ENCODE data around the gene MTA2. TPM values are rescaled to one million over a fixed set of nuclear protein-coding genes. Genes with fewer than 3 reads are reported as not detected.
"Not testable (repeated sequence)": the region's sequence is repeated elsewhere in the genome, so short reads cannot be mapped to it uniquely, and the experiment has no call there.

Gene MTA2
- total RNA-seq, 4 donors from 2014 or later, result 47.9 to 74.7 (median 58.9) TPM

DNA sequence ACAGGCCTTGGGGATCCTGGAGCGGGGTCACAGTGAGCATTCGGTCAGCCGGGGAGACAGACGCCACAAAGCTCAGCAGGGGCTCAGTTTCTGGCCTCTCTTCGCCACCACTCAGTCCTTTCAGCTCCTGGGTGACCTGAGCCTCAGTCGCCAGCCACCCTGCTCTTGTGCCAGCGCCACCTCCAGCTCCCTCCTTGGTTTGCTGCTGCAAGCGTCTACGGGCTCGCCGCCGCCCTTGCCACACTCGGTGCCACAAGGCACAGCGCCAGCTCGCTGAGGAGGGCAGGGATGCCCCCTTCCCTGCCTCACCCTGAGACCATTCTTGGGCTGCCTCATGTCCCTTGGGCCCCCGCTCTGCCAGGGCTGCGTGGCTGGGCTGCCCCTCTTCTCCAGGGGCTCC, 26.5 kb downstream of the MTA2 start:
- TF ChIP-seq POLR2A (IDR thresholded peaks at IDR 0.05), result no peak
- H3K27ac ChIP-seq, result peak overlapping the region in 3 of 4 donors; percentile 81 to 93 (median 89)
- DNase-seq, result peak in 2 of 3 donors; percentile 61 to 69
- no peaks in the 10 kb centered on the region for H3K9me3 ChIP-seq
- H3K36me3 ChIP-seq, result peaks cover 0 to 48% (median 0%) of the 10 kb centered on the region in 3 donors
- H3K4me1 ChIP-seq, result peaks cover 0 to 27% (median 3%) of the 10 kb centered on the region in 4 donors
- no peaks in the 10 kb centered on the region for H3K27me3 ChIP-seq
- H3K4me3 ChIP-seq, result peak overlapping the region; percentile 61 to 83 (median 68)

DNA sequence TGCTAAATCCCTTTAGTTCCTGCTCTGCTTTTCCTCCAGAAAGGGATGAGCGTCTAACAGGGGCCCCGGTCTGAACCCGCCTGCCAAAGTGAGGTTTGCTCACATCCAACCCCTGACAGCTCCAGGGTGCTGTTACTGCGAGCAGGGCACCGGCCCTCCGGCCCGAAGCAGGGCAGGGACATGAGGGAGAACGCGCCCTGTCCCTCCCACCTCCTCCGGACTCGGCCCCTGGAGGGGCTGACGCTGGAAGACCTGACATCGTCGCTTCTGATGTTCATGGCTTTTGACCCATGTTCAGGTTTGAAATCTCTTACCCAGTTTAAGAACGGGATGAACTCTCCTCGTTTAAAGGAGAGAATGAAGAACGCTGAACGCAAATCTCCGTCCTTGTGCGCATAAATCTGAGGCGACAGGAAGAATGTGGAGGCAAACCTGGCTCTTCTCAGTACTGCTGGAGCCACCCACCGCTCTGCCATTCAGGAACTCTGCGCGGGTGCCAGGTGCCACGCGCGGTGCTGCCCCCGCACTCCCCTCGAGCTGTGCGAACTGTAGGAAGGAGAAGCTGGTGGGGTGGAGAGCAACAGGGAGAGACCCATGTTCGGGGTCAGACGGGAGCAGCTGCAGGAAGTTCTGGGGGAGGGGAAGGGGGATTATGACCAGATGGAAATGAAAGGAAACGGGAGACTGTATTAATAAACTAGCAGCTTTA, 27.1 kb downstream of the MTA2 start:
- H3K27me3 ChIP-seq, result no peaks in the 10 kb centered on the region
- H3K4me3 ChIP-seq, result peak overlapping the region; percentile 61 to 83 (median 68)
- peak overlapping the region; percentile 81 to 93 (median 88) for H3K27ac ChIP-seq
- no peaks in the 10 kb centered on the region for H3K9me3 ChIP-seq
- peaks cover 0 to 48% (median 0%) of the 10 kb centered on the region in 3 donors for H3K36me3 ChIP-seq
- TF ChIP-seq POLR2A (IDR thresholded peaks at IDR 0.05), result no peak
- TF ChIP-seq, protein P1, sequence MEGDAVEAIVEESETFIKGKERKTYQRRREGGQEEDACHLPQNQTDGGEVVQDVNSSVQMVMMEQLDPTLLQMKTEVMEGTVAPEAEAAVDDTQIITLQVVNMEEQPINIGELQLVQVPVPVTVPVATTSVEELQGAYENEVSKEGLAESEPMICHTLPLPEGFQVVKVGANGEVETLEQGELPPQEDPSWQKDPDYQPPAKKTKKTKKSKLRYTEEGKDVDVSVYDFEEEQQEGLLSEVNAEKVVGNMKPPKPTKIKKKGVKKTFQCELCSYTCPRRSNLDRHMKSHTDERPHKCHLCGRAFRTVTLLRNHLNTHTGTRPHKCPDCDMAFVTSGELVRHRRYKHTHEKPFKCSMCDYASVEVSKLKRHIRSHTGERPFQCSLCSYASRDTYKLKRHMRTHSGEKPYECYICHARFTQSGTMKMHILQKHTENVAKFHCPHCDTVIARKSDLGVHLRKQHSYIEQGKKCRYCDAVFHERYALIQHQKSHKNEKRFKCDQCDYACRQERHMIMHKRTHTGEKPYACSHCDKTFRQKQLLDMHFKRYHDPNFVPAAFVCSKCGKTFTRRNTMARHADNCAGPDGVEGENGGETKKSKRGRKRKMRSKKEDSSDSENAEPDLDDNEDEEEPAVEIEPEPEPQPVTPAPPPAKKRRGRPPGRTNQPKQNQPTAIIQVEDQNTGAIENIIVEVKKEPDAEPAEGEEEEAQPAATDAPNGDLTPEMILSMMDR (IDR thresholded peaks at IDR 0.05), result no peak
- DNase-seq, result peak; percentile 37 to 63 (median 61)
- H3K4me1 ChIP-seq, result peaks cover 0 to 27% (median 3%) of the 10 kb centered on the region in 4 donors

DNA sequence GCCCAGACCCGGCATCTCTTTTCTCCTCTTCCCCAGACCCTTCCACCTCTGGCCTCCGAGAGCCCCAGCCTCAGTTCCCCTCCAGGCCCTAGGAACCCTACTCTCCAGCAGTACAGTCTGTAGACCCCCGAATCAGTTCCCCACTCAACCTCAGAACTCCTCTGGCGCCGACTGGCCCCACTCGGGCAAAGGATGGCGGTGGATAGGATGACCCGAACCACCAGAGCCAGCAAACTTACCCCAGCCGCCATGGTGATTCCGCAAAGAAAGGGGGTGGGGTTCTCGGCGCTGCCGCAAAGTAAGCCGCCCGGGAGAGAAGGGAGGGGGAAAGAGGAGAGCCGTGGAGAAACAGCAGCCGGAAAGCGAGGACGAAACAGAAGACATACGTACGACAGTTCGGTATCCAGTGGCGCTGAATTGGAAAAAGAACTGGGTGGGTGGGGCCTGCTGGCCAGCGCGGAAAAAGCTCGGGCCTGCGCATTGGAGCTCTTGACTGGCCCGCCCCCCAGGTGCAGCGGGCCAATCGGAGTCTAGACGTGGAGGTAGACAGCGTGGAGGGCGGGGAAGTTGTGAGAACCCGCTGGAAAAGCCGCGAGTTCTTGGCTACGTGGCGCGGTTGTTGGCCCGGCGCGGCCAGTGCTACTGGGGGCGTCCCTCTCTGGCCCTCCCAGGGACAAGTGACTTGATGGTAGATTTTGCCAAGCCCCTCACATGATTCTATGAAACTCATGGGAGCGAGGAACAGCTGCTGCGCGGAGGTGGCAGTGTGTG, 27.9 kb downstream of the MTA2 start, which contains the start of gene EEF1G:
EEF1G (minus strand) TSS at position 300 of the 771 bp plus-strand sequence; CDS start at position 251, 49 bp downstream.
- peak; percentile 98 to 99 (median 98) for DNase-seq
- H3K4me1 ChIP-seq, result peaks cover 0 to 27% (median 3%) of the 10 kb centered on the region in 4 donors

DNA sequence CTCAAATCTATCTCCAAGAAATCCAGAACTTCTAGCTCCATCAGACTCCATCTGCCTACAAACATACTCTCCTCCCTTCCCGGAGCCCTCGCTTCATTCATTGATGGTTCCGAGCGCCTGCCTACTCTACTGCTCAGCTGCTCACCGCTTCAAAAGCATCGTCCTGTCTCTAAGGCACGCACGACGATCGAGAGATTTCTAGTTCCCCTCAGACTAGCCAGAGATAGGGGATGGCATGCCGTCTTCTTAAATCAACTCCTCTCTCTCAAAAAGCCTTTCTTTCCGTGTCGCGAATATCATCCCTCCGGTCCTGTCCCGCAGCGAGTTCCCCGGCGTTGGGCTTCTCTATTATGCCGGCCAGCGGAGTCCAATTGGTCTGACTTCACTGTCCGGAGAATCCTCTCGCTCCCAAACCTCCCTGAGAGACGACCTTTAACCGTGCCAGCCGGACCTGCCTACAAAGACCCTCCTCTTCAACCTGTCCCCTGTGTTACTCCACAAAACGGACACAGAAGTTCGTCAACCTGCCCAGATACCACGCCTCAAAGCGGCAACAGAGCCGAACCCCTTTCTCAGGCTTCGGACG, 28.6 kb downstream of the MTA2 start:
- H3K4me3 ChIP-seq, result peak overlapping the region; percentile 74 to 83 (median 79)
- peak overlapping the region; percentile 77 to 89 (median 80) for H3K27ac ChIP-seq
- no peak for TF ChIP-seq POLR2A (IDR thresholded peaks at IDR 0.05)
- TF ChIP-seq, protein P1 (IDR thresholded peaks at IDR 0.05), result no peak
- H3K4me1 ChIP-seq, result peaks cover 0 to 27% (median 3%) of the 10 kb centered on the region in 4 donors
- H3K36me3 ChIP-seq, result peaks cover 0 to 49% (median 0%) of the 10 kb centered on the region in 3 donors
- DNase-seq, result no peak
- H3K9me3 ChIP-seq, result no peaks in the 10 kb centered on the region
- no peaks in the 10 kb centered on the region for H3K27me3 ChIP-seq

More for the DNA sequence above, 27.9 kb downstream of the MTA2 start, which contains the start of gene EEF1G:
- TF ChIP-seq POLR2A (IDR thresholded peaks at IDR 0.05), result peak; percentile 79 to 87
- TF ChIP-seq, protein P1 (IDR thresholded peaks at IDR 0.05), result peak in 1 of 6 experiments; percentile 6
- Histone ChIP-seq H3K4me3 (peak within 1 kb of the TSS; percentile 74 to 83 (median 79)), H3K27me3 (no peaks in the 10 kb centered on the region), H3K36me3 (peaks cover 0 to 49% (median 0%) of the 10 kb centered on the region in 3 donors), H3K27ac (peak within 1 kb of the TSS; percentile 82 to 93 (median 88)), H3K9me3 (no peaks in the 10 kb centered on the region)

DNA sequence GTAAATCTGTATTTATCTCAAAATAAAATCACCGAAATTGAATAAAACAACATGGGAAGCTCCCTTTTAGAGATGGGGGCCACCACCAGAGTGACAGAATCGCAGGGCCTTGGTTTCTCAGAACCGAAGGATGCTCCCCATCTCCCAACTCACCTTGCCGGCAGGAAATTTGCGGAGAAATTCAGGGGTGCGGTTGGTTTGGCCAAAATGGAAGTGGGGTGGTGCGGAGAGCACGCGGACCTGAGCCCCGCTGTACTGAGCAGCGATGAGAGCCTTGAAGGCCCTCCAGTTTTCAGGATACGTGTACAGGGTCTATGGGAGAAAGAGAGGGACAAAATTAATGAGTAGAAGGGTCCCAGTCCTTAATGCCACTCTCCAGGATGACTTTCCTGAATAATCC, 29.2 kb downstream of the MTA2 start:
- Histone ChIP-seq H3K27me3 (no peaks in the 10 kb centered on the region), H3K36me3 (peaks cover 0 to 53% (median 0%) of the 10 kb centered on the region in 3 donors), H3K4me1 (peaks cover 0 to 27% (median 3%) of the 10 kb centered on the region in 4 donors), H3K27ac (peak overlapping the region in 3 of 4 donors; percentile 78 to 89 (median 82)), H3K9me3 (no peaks in the 10 kb centered on the region), H3K4me3 (peak overlapping the region; percentile 74 to 83 (median 79))
- DNase-seq, result peak in 1 of 3 donors; percentile 8
- TF ChIP-seq, protein P1 (IDR thresholded peaks at IDR 0.05), result no peak
- no peak for TF ChIP-seq POLR2A (IDR thresholded peaks at IDR 0.05)

DNA sequence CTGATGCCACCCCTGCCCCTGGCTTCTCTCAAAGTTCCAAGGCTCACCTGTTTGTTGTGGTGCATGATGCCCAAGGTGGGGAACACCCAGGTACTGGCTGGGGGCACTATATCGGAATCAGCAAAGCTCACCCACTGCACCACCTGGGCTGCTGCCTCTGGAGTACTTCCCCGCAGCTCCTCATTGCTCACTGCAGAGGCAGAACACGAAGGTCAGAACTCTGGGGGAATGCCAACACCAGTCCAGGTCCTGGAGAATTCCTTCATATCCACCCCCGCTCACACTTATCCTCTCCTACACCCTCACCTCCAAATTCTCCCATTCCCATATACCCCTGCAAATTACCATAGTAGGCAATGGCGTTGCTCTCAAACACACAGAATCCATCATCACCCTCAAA, 30.2 kb downstream of the MTA2 start:
- H3K4me3 ChIP-seq, H3K27me3 ChIP-seq, H3K27ac ChIP-seq, H3K9me3 ChIP-seq: not testable (repeated sequence)
- DNase-seq, result peak in 1 of 3 donors; percentile 11
- H3K36me3 ChIP-seq, result peaks cover 0 to 62% (median 0%) of the 10 kb centered on the region in 3 donors
- H3K4me1 ChIP-seq, result peaks cover 0 to 27% (median 3%) of the 10 kb centered on the region in 4 donors

DNA sequence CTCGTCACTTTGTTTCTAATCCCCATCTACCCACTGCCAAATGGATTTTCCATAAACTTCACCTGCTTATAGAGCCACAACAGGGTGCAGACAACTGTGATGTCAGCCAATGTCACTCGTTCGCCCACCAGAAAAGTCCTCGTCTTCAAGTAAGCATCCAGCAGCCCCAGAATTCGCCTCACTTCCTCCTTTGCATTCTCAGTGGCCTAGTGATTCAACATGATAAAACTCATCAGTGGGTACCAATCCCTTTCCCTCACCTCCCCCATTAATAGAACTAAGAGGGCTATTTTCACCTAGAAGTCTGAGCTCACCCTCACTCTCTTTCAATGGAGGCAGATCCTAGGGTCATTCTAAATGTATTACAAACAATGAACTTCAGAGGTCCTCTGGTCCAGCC, 30.8 kb downstream of the MTA2 start:
- Histone ChIP-seq H3K36me3 (peaks cover 0 to 62% (median 0%) of the 10 kb centered on the region in 3 donors), H3K4me1 (peaks cover 0 to 24% (median 3%) of the 10 kb centered on the region in 4 donors)
- not testable (repeated sequence) for H3K9me3 ChIP-seq, DNase-seq, H3K27me3 ChIP-seq, H3K27ac ChIP-seq, H3K4me3 ChIP-seq

Data from Peyer's patch (tissue), 4 donors.